Eye (tissue), 1 donor: ENCODE data around the gene TSPYL1.

ENCODE experiments used
- DNase-seq: peaks from one replicate; pipeline ENCODE4 v3.0.0-alpha.2; 2015

TSPYL1 gene

GRCh38 chr6:116256694-116257093, 23.0 kb downstream of the TSPYL1 start:
- DNase-seq = no peak

GRCh38 chr6:116255246-116255800, 24.4 kb downstream of the TSPYL1 start:
- DNase-seq = peak; percentile 71

- DNase-seq = peak; percentile 69
Measured at GRCh38 chr6:116254297-116255056, 25.3 kb downstream of the TSPYL1 start.

GRCh38 chr6:116253505-116254296, 26.0 kb downstream of the TSPYL1 start, which contains the start of gene TSPYL4:
Gene TSPYL4 (minus strand): TSS chr6:116254075. CDS start chr6:116254008, 67 bp downstream.
- peak; percentile 99 for DNase-seq

- DNase-seq = no peak
Measured at GRCh38 chr6:116253188-116253504, 26.6 kb downstream of the TSPYL1 start.

GRCh38 chr6:116251568-116252384, 28.0 kb downstream of the TSPYL1 start:
- peak; percentile 31 for DNase-seq

GRCh38 chr6:116248577-116248976, 31.2 kb downstream of the TSPYL1 start:
- no peak for DNase-seq

GRCh38 chr6:116247285-116247684, 32.4 kb downstream of the TSPYL1 start:
- no peak for DNase-seq

GRCh38 chr6:116246089-116246488, 33.6 kb downstream of the TSPYL1 start:
- DNase-seq = no peak

- DNase-seq = no peak
Measured at GRCh38 chr6:116244284-116244683, 35.4 kb downstream of the TSPYL1 start.

- no peak for DNase-seq
Measured at GRCh38 chr6:116239856-116240255, 39.9 kb downstream of the TSPYL1 start.

- no peak for DNase-seq
Measured at GRCh38 chr6:116239256-116239655, 40.5 kb downstream of the TSPYL1 start.

GRCh38 chr6:116238083-116238482, 41.6 kb downstream of the TSPYL1 start:
- no peak for DNase-seq

- no peak for DNase-seq
Measured at GRCh38 chr6:116234689-116235088, 45.0 kb downstream of the TSPYL1 start.

- peak; percentile 99 for DNase-seq
Measured at GRCh38 chr6:116229287-116229913, 50.3 kb downstream of the TSPYL1 start.
